Measurements from ENCODE around the gene EPOP. TPM values are rescaled to one million over a fixed set of nuclear protein-coding genes. Genes with fewer than 3 reads are reported as not detected.

Gene EPOP
- total RNA-seq, 1 donor from 2014 or later, result 2.1 TPM

- H3K9me3 ChIP-seq, result no peaks in the 10 kb centered on the region
- no peak for DNase-seq (ENCODE audit: low spot score in 2 of 2)
- peaks cover 60 to 81% of the 10 kb centered on the region in 2 donors for H3K36me3 ChIP-seq
- intact Hi-C loops (cut with DNase I), result no loop called here
- no peak overlapping the region for H3K27ac ChIP-seq
- no peak for TF ChIP-seq CTCF (IDR thresholded peaks at IDR 0.05)
- no peaks in the 10 kb centered on the region for H3K27me3 ChIP-seq
- peaks cover 0 to 2% of the 10 kb centered on the region in 2 donors for H3K4me1 ChIP-seq
- H3K4me3 ChIP-seq, result no peak overlapping the region
These were observed 37.2 kb upstream of the EPOP start for GRCh38 chr17:38711792-38712571.

GRCh38 chr17:38710985-38711384, 36.2 kb upstream of the EPOP start:
- Histone ChIP-seq H3K9me3 (no peaks in the 10 kb centered on the region), H3K36me3 (peaks cover 50 to 71% of the 10 kb centered on the region in 2 donors), H3K27ac (no peak overlapping the region), H3K27me3 (no peaks in the 10 kb centered on the region), H3K4me1 (peaks cover 0 to 2% of the 10 kb centered on the region in 2 donors), H3K4me3 (no peak overlapping the region)
- DNase-seq (ENCODE audit: low spot score in 2 of 2), result no peak
- intact Hi-C loops (cut with DNase I), result no loop called here
- TF ChIP-seq CTCF (IDR thresholded peaks at IDR 0.05), result no peak

GRCh38 chr17:38710604-38710962, 35.8 kb upstream of the EPOP start:
- Histone ChIP-seq H3K9me3 (no peaks in the 10 kb centered on the region), H3K4me1 (peaks cover 0 to 2% of the 10 kb centered on the region in 2 donors), H3K4me3 (no peak overlapping the region), H3K27ac (no peak overlapping the region), H3K27me3 (no peaks in the 10 kb centered on the region), H3K36me3 (peaks cover 46 to 67% of the 10 kb centered on the region in 2 donors)
- DNase-seq (ENCODE audit: low spot score in 2 of 2), result no peak
- intact Hi-C loops (cut with DNase I), result no loop called here
- TF ChIP-seq CTCF (IDR thresholded peaks at IDR 0.05), result no peak

GRCh38 chr17:38709864-38710603, 35.3 kb upstream of the EPOP start:
- Histone ChIP-seq H3K36me3 (peaks cover 41 to 61% of the 10 kb centered on the region in 2 donors), H3K27me3 (no peaks in the 10 kb centered on the region), H3K4me3 (no peak overlapping the region), H3K4me1 (peaks cover 0 to 2% of the 10 kb centered on the region in 2 donors), H3K27ac (no peak overlapping the region), H3K9me3 (no peaks in the 10 kb centered on the region)
- TF ChIP-seq CTCF (IDR thresholded peaks at IDR 0.05), result no peak
- intact Hi-C loops (cut with DNase I), result no loop called here
- DNase-seq (ENCODE audit: low spot score in 2 of 2), result no peak

- no peaks in the 10 kb centered on the region for H3K9me3 ChIP-seq
- H3K27ac ChIP-seq, result no peak overlapping the region
- H3K36me3 ChIP-seq, result peaks cover 36 to 55% of the 10 kb centered on the region in 2 donors
- intact Hi-C loops (cut with DNase I), result no loop called here
- no peak for TF ChIP-seq CTCF (IDR thresholded peaks at IDR 0.05)
- no peaks in the 10 kb centered on the region for H3K27me3 ChIP-seq
- DNase-seq (ENCODE audit: low spot score in 2 of 2), result no peak
- H3K4me1 ChIP-seq, result peaks cover 0 to 2% of the 10 kb centered on the region in 2 donors
- no peak overlapping the region for H3K4me3 ChIP-seq
These were observed 34.5 kb upstream of the EPOP start for GRCh38 chr17:38709104-38709820.

Data from ascending aorta (tissue), 2 donors.